Measurements from ENCODE around the gene PEF1.

PEF1 gene
- total RNA-seq: 45.0 to 50.3 (median 47.2) reads per million in 3 donors

- peak within 1 kb of the TSS; percentile 98 for H3K4me3 ChIP-seq (ENCODE audit: insufficient read depth, low read depth, low read length, poor library complexity, severe bottlenecking)
- H3K9me3 ChIP-seq (ENCODE audit: control insufficient read depth, low read length): no peaks in the 10 kb centered on the region
- H3K27ac ChIP-seq (ENCODE audit: insufficient read depth, low read length, poor library complexity, severe bottlenecking): peak within 1 kb of the TSS; percentile 100
- H3K27me3 ChIP-seq (replicated peaks; ENCODE audit: control insufficient read depth, insufficient read depth, low read length, poor library complexity, severe bottlenecking): no peaks in the 10 kb centered on the region
- peaks cover 4% of the 10 kb centered on the region for H3K36me3 ChIP-seq (ENCODE audit: control insufficient read depth, insufficient read depth, low read length)
- DNase-seq: peak; percentile 98 to 99 (median 98)
- H3K4me1 ChIP-seq (ENCODE audit: control insufficient read depth, insufficient read depth, low read length, poor library complexity, severe bottlenecking): peaks cover 8% of the 10 kb centered on the region
Observed at GRCh38 chr1:31644560-31645273, at the start of gene PEF1. Gene PEF1 (minus strand): TSS chr1:31644876. CDS start chr1:31644864, 12 bp downstream.

- H3K4me3 ChIP-seq (ENCODE audit: insufficient read depth, low read depth, low read length, poor library complexity, severe bottlenecking): no peak overlapping the region
- H3K4me1 ChIP-seq (ENCODE audit: control insufficient read depth, insufficient read depth, low read length, poor library complexity, severe bottlenecking): no peaks in the 10 kb centered on the region
- no peaks in the 10 kb centered on the region for H3K27me3 ChIP-seq (replicated peaks; ENCODE audit: control insufficient read depth, insufficient read depth, low read length, poor library complexity, severe bottlenecking)
- DNase-seq: no peak
- H3K36me3 ChIP-seq (ENCODE audit: control insufficient read depth, insufficient read depth, low read length): no peaks in the 10 kb centered on the region
- no peak overlapping the region for H3K27ac ChIP-seq (ENCODE audit: insufficient read depth, low read length, poor library complexity, severe bottlenecking)
- no peaks in the 10 kb centered on the region for H3K9me3 ChIP-seq (ENCODE audit: control insufficient read depth, low read length)
Observed at GRCh38 chr1:31693231-31693630, 48.6 kb upstream of the PEF1 start.

GRCh38 chr1:31691951-31692350 is 47.3 kb upstream of the PEF1 start:
- no peaks in the 10 kb centered on the region for H3K4me1 ChIP-seq (ENCODE audit: control insufficient read depth, insufficient read depth, low read length, poor library complexity, severe bottlenecking)
- H3K36me3 ChIP-seq (ENCODE audit: control insufficient read depth, insufficient read depth, low read length): no peaks in the 10 kb centered on the region
- no peaks in the 10 kb centered on the region for H3K27me3 ChIP-seq (replicated peaks; ENCODE audit: control insufficient read depth, insufficient read depth, low read length, poor library complexity, severe bottlenecking)
- H3K4me3 ChIP-seq (ENCODE audit: insufficient read depth, low read depth, low read length, poor library complexity, severe bottlenecking): no peak overlapping the region
- no peak overlapping the region for H3K27ac ChIP-seq (ENCODE audit: insufficient read depth, low read length, poor library complexity, severe bottlenecking)
- no peaks in the 10 kb centered on the region for H3K9me3 ChIP-seq (ENCODE audit: control insufficient read depth, low read length)
- no peak for DNase-seq

GRCh38 chr1:31691446-31691845 is 46.8 kb upstream of the PEF1 start:
- Histone ChIP-seq H3K4me1 (ENCODE audit: control insufficient read depth, insufficient read depth, low read length, poor library complexity, severe bottlenecking) (no peaks in the 10 kb centered on the region), H3K4me3 (ENCODE audit: insufficient read depth, low read depth, low read length, poor library complexity, severe bottlenecking) (no peak overlapping the region), H3K27me3 (replicated peaks; ENCODE audit: control insufficient read depth, insufficient read depth, low read length, poor library complexity, severe bottlenecking) (no peaks in the 10 kb centered on the region), H3K27ac (ENCODE audit: insufficient read depth, low read length, poor library complexity, severe bottlenecking) (no peak overlapping the region), H3K36me3 (ENCODE audit: control insufficient read depth, insufficient read depth, low read length) (no peaks in the 10 kb centered on the region), H3K9me3 (ENCODE audit: control insufficient read depth, low read length) (no peaks in the 10 kb centered on the region)
- no peak for DNase-seq

- Histone ChIP-seq H3K27me3 (replicated peaks; ENCODE audit: control insufficient read depth, insufficient read depth, low read length, poor library complexity, severe bottlenecking) (no peaks in the 10 kb centered on the region), H3K36me3 (ENCODE audit: control insufficient read depth, insufficient read depth, low read length) (no peaks in the 10 kb centered on the region), H3K4me1 (ENCODE audit: control insufficient read depth, insufficient read depth, low read length, poor library complexity, severe bottlenecking) (no peaks in the 10 kb centered on the region), H3K9me3 (ENCODE audit: control insufficient read depth, low read length) (no peaks in the 10 kb centered on the region), H3K4me3 (ENCODE audit: insufficient read depth, low read depth, low read length, poor library complexity, severe bottlenecking) (no peak overlapping the region), H3K27ac (ENCODE audit: insufficient read depth, low read length, poor library complexity, severe bottlenecking) (no peak overlapping the region)
- no peak for DNase-seq
Observed at GRCh38 chr1:31690921-31691320, 46.2 kb upstream of the PEF1 start.

GRCh38 chr1:31689854-31690253 is 45.2 kb upstream of the PEF1 start:
- Histone ChIP-seq H3K9me3 (ENCODE audit: control insufficient read depth, low read length) (no peaks in the 10 kb centered on the region), H3K36me3 (ENCODE audit: control insufficient read depth, insufficient read depth, low read length) (no peaks in the 10 kb centered on the region), H3K27me3 (replicated peaks; ENCODE audit: control insufficient read depth, insufficient read depth, low read length, poor library complexity, severe bottlenecking) (no peaks in the 10 kb centered on the region), H3K4me3 (ENCODE audit: insufficient read depth, low read depth, low read length, poor library complexity, severe bottlenecking) (no peak overlapping the region), H3K4me1 (ENCODE audit: control insufficient read depth, insufficient read depth, low read length, poor library complexity, severe bottlenecking) (no peaks in the 10 kb centered on the region), H3K27ac (ENCODE audit: insufficient read depth, low read length, poor library complexity, severe bottlenecking) (no peak overlapping the region)
- DNase-seq: no peak

GRCh38 chr1:31689379-31689778 is 44.7 kb upstream of the PEF1 start:
- no peaks in the 10 kb centered on the region for H3K36me3 ChIP-seq (ENCODE audit: control insufficient read depth, insufficient read depth, low read length)
- no peaks in the 10 kb centered on the region for H3K9me3 ChIP-seq (ENCODE audit: control insufficient read depth, low read length)
- DNase-seq: no peak
- no peak overlapping the region for H3K27ac ChIP-seq (ENCODE audit: insufficient read depth, low read length, poor library complexity, severe bottlenecking)
- H3K27me3 ChIP-seq (replicated peaks; ENCODE audit: control insufficient read depth, insufficient read depth, low read length, poor library complexity, severe bottlenecking): no peaks in the 10 kb centered on the region
- H3K4me3 ChIP-seq (ENCODE audit: insufficient read depth, low read depth, low read length, poor library complexity, severe bottlenecking): no peak overlapping the region
- no peaks in the 10 kb centered on the region for H3K4me1 ChIP-seq (ENCODE audit: control insufficient read depth, insufficient read depth, low read length, poor library complexity, severe bottlenecking)

GRCh38 chr1:31688233-31688918 is 43.7 kb upstream of the PEF1 start:
- no peaks in the 10 kb centered on the region for H3K36me3 ChIP-seq (ENCODE audit: control insufficient read depth, insufficient read depth, low read length)
- H3K27ac ChIP-seq (ENCODE audit: insufficient read depth, low read length, poor library complexity, severe bottlenecking): no peak overlapping the region

GRCh38 chr1:31687601-31688000 is 42.9 kb upstream of the PEF1 start:
- H3K27me3 ChIP-seq (replicated peaks; ENCODE audit: control insufficient read depth, insufficient read depth, low read length, poor library complexity, severe bottlenecking): no peaks in the 10 kb centered on the region
- H3K4me3 ChIP-seq (ENCODE audit: insufficient read depth, low read depth, low read length, poor library complexity, severe bottlenecking): no peak overlapping the region
- no peaks in the 10 kb centered on the region for H3K4me1 ChIP-seq (ENCODE audit: control insufficient read depth, insufficient read depth, low read length, poor library complexity, severe bottlenecking)
- no peak overlapping the region for H3K27ac ChIP-seq (ENCODE audit: insufficient read depth, low read length, poor library complexity, severe bottlenecking)
- H3K36me3 ChIP-seq (ENCODE audit: control insufficient read depth, insufficient read depth, low read length): no peaks in the 10 kb centered on the region
- no peak for DNase-seq
- H3K9me3 ChIP-seq (ENCODE audit: control insufficient read depth, low read length): no peaks in the 10 kb centered on the region

More at GRCh38 chr1:31688233-31688918, 43.7 kb upstream of the PEF1 start:
- Histone ChIP-seq H3K4me3 (ENCODE audit: insufficient read depth, low read depth, low read length, poor library complexity, severe bottlenecking) (no peak overlapping the region), H3K9me3 (ENCODE audit: control insufficient read depth, low read length) (no peaks in the 10 kb centered on the region), H3K4me1 (ENCODE audit: control insufficient read depth, insufficient read depth, low read length, poor library complexity, severe bottlenecking) (no peaks in the 10 kb centered on the region), H3K27me3 (replicated peaks; ENCODE audit: control insufficient read depth, insufficient read depth, low read length, poor library complexity, severe bottlenecking) (no peaks in the 10 kb centered on the region)
- no peak for DNase-seq

- Histone ChIP-seq H3K36me3 (ENCODE audit: control insufficient read depth, insufficient read depth, low read length) (no peaks in the 10 kb centered on the region), H3K4me3 (ENCODE audit: insufficient read depth, low read depth, low read length, poor library complexity, severe bottlenecking) (no peak overlapping the region), H3K4me1 (ENCODE audit: control insufficient read depth, insufficient read depth, low read length, poor library complexity, severe bottlenecking) (no peaks in the 10 kb centered on the region), H3K9me3 (ENCODE audit: control insufficient read depth, low read length) (no peaks in the 10 kb centered on the region), H3K27ac (ENCODE audit: insufficient read depth, low read length, poor library complexity, severe bottlenecking) (no peak overlapping the region), H3K27me3 (replicated peaks; ENCODE audit: control insufficient read depth, insufficient read depth, low read length, poor library complexity, severe bottlenecking) (no peaks in the 10 kb centered on the region)
- no peak for DNase-seq
Observed at GRCh38 chr1:31685795-31686194, 41.1 kb upstream of the PEF1 start.

Measured in effector memory CD4-positive, alpha-beta T cell (primary cell).